Measurements from ENCODE around the gene PIPOX. TPM values are rescaled to one million over a fixed set of nuclear protein-coding genes. Genes with fewer than 3 reads are reported as not detected.
A peak's percentile ranks its signal among the peaks of the same experiment; 100 is the strongest.

The PIPOX gene
- total and polyA plus RNA-seq, 2 of the 13 experiments (the other 11 are each of a cell fraction or from before 2014, with no cell fraction given): 87.3 to 154 TPM

GRCh38 chr17:29060475-29060874, 17.5 kb downstream of the PIPOX start (continued):
- no peak for TF ChIP-seq ATF2 (CRISPR knock-in tag; IDR thresholded peaks at IDR 0.05)
- TF ChIP-seq ZNF768 (CRISPR knock-in tag; IDR thresholded peaks at IDR 0.05): no peak
- no peak for TF ChIP-seq ZFP91 (CRISPR knock-in tag; IDR thresholded peaks at IDR 0.05; ENCODE audit: borderline replicate concordance)
- no peak for TF ChIP-seq ZSCAN29 (CRISPR knock-in tag; conservative IDR thresholded peaks at IDR 0.05)
- TF ChIP-seq KDM5A (IDR thresholded peaks at IDR 0.05; ENCODE audit: borderline replicate concordance, low read length): no peak

GRCh38 chr17:29061036-29061435, 18.1 kb downstream of the PIPOX start:
- DNase-seq (ENCODE audit: low spot score): no peak
- Histone ChIP-seq H3K9me3 (ENCODE audit: low read length) (no peaks in the 10 kb centered on the region), H3K9ac (ENCODE audit: insufficient read depth, low read depth, low read length) (no peak overlapping the region), H3K4me2 (ENCODE audit: low read depth, low read length) (no peak overlapping the region), H3K27me3 (ENCODE audit: control insufficient read depth in 1 of 2, insufficient read depth in 2 of 2, low read length in 2 of 2) (no peaks in the 10 kb centered on the region), H2AFZ (ENCODE audit: low read length) (no peak overlapping the region), H3K4me3 (replicated peaks in 1 of 3; ENCODE audit: insufficient read depth in 1 of 3, low read depth in 2 of 3, low read length in 3 of 3) (no peak overlapping the region), H3K36me3 (replicated peaks in 1 of 2; ENCODE audit: control insufficient read depth in 1 of 2, insufficient read depth in 2 of 2, low read length in 2 of 2) (peaks cover 2 to 5% of the 10 kb centered on the region in 2 experiments; a peak in 4 of 5 replicates), H3K4me1 (ENCODE audit: insufficient read depth, low read length) (no peaks in the 10 kb centered on the region), H4K20me1 (ENCODE audit: insufficient read depth, low read length) (no peaks in the 10 kb centered on the region), H3K79me2 (ENCODE audit: insufficient read depth, low read length) (no peaks in the 10 kb centered on the region), H3K27ac (ENCODE audit: extremely low read length, insufficient read depth, low read length) (no peak overlapping the region)
- no TSS peak for BruUV-seq (replicated peaks)
- WGBS (ENCODE audit: low lambda C conversion rate): 51% methylated on average over 8 of the region's 8 CpGs
- POLR2A ChIA-PET: no interaction called here
- peak; percentile 11; the same call in 2 of the 3 replicates for ATAC-seq
- in situ Hi-C loops (cut with HindIII; ENCODE audit: extremely low pct_ligation_motif_present, low pct_unique_long_range_greater_than_20kb) (no loop called here), intact Hi-C loops (cut with micrococcal nuclease; ENCODE audit: unreplicated experiment) (no loop called here)
- CTCF ChIA-PET (ENCODE audit: low intra/inter-chr PET ratio, low total read pairs): no interaction called here
- no peak for FAIRE-seq
- TF ChIP-seq MAZ (IDR thresholded peaks at IDR 0.05; ENCODE audit: borderline replicate concordance, low read depth, low read length) (no peak), MAZ (CRISPR knock-in tag; IDR thresholded peaks at IDR 0.05; ENCODE audit: low read depth) (no peak), CERS6 (CRISPR knock-in tag; IDR thresholded peaks at IDR 0.05) (no peak), TBL1XR1 (IDR thresholded peaks at IDR 0.05; ENCODE audit: borderline replicate concordance, low read length, partially characterized antibody) (no peak), ZXDC (CRISPR knock-in tag; IDR thresholded peaks at IDR 0.05) (no peak), MATR3 (CRISPR knock-in tag; IDR thresholded peaks at IDR 0.05) (no peak), ZBTB26 (CRISPR knock-in tag; IDR thresholded peaks at IDR 0.05; ENCODE audit: borderline replicate concordance) (no peak), ZNF34 (CRISPR knock-in tag; IDR thresholded peaks at IDR 0.05; ENCODE audit: borderline replicate concordance) (no peak), ZNF724P (CRISPR knock-in tag; IDR thresholded peaks at IDR 0.05; ENCODE audit: borderline replicate concordance) (no peak), ZNF547 (CRISPR knock-in tag; IDR thresholded peaks at IDR 0.05) (no peak), SRSF1 (optimal IDR thresholded peaks at IDR 0.05; ENCODE audit: low read depth, low read length) (no peak)
